NCI-H2107 treated with DMSO at 0.1 percent for 48 hours (cell line): ENCODE data around the gene FAAP20.

Experiments used
- DNase-seq: peaks from one replicate; lab custom pipeline; 2025; ENCODE audit not compliant: unreplicated experiment; lab: John Stamatoyannopoulos, UW

FAAP20 gene

GRCh38 chr1:2212532-2213491, 18.2 kb upstream of the FAAP20 start:
- DNase-seq = no peak

GRCh38 chr1:2212274-2212531, 17.6 kb upstream of the FAAP20 start:
- DNase-seq = no peak

- no peak for DNase-seq
Observed at GRCh38 chr1:2210786-2211185, 16.2 kb upstream of the FAAP20 start.

- no peak for DNase-seq
Observed at GRCh38 chr1:2210084-2210653, 15.6 kb upstream of the FAAP20 start.

GRCh38 chr1:2209400-2210083, 15.0 kb upstream of the FAAP20 start:
- DNase-seq = no peak

GRCh38 chr1:2208309-2209239, 14.0 kb upstream of the FAAP20 start:
- DNase-seq = no peak

- no peak for DNase-seq
Observed at GRCh38 chr1:2206813-2207487, 12.4 kb upstream of the FAAP20 start.

- no peak for DNase-seq
Observed at GRCh38 chr1:2205191-2205952, 10.8 kb upstream of the FAAP20 start.

GRCh38 chr1:2204415-2205190, 10.0 kb upstream of the FAAP20 start:
- DNase-seq = no peak

- no peak for DNase-seq
Observed at GRCh38 chr1:2203671-2204414, 9.3 kb upstream of the FAAP20 start.

- DNase-seq = no peak
Observed at GRCh38 chr1:2202843-2203601, 8.4 kb upstream of the FAAP20 start.

- no peak for DNase-seq
Observed at GRCh38 chr1:2202008-2202575, 7.5 kb upstream of the FAAP20 start.

- no peak for DNase-seq
Observed at GRCh38 chr1:2201062-2201461, 6.5 kb upstream of the FAAP20 start.

- DNase-seq = no peak
Observed at GRCh38 chr1:2200308-2200943, 5.9 kb upstream of the FAAP20 start.

GRCh38 chr1:2199042-2199810, 4.7 kb upstream of the FAAP20 start:
- no peak for DNase-seq

- DNase-seq = no peak
Observed at GRCh38 chr1:2198571-2198970, 4.0 kb upstream of the FAAP20 start.
